ENCODE data around the gene NOTCH2.

GRCh38 chr1:119933397-119933796 is 136.1 kb downstream of the NOTCH2 start:
- TF ChIP-seq POLR2AphosphoS5 (IDR thresholded peaks at IDR 0.05; ENCODE audit: low read depth): no peak
- no peak for TF ChIP-seq CTCF (conservative IDR thresholded peaks at IDR 0.05; ENCODE audit: low read depth in 2 of 2)
- TF ChIP-seq, protein P1, sequence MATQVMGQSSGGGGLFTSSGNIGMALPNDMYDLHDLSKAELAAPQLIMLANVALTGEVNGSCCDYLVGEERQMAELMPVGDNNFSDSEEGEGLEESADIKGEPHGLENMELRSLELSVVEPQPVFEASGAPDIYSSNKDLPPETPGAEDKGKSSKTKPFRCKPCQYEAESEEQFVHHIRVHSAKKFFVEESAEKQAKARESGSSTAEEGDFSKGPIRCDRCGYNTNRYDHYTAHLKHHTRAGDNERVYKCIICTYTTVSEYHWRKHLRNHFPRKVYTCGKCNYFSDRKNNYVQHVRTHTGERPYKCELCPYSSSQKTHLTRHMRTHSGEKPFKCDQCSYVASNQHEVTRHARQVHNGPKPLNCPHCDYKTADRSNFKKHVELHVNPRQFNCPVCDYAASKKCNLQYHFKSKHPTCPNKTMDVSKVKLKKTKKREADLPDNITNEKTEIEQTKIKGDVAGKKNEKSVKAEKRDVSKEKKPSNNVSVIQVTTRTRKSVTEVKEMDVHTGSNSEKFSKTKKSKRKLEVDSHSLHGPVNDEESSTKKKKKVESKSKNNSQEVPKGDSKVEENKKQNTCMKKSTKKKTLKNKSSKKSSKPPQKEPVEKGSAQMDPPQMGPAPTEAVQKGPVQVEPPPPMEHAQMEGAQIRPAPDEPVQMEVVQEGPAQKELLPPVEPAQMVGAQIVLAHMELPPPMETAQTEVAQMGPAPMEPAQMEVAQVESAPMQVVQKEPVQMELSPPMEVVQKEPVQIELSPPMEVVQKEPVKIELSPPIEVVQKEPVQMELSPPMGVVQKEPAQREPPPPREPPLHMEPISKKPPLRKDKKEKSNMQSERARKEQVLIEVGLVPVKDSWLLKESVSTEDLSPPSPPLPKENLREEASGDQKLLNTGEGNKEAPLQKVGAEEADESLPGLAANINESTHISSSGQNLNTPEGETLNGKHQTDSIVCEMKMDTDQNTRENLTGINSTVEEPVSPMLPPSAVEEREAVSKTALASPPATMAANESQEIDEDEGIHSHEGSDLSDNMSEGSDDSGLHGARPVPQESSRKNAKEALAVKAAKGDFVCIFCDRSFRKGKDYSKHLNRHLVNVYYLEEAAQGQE (IDR thresholded peaks at IDR 0.05; ENCODE audit: unreplicated experiment): no peak
- no peak for TF ChIP-seq NANOG (IDR thresholded peaks at IDR 0.05; ENCODE audit: borderline replicate concordance)
- no peak for TF ChIP-seq EZH2 (IDR thresholded peaks at IDR 0.05; ENCODE audit: low read depth, unreplicated experiment)
- TF ChIP-seq ZNF114 (CRISPR knock-in tag; IDR thresholded peaks at IDR 0.05): no peak

Measured in GM23338 (cell line).